ENCODE results near the gene IFT122.

- no peak for TF ChIP-seq CTCF (IDR thresholded peaks at IDR 0.05)
- no peak for TF ChIP-seq POLR2A (IDR thresholded peaks at IDR 0.05)
Observed at GRCh38 chr3:129467932-129468331, 27.9 kb downstream of the IFT122 start.

Data from right lobe of liver (tissue), 4 donors.